Esophagus muscularis mucosa (tissue), 4 donors: ENCODE measurements around the gene MBOAT1. TPM values are rescaled to one million over a fixed set of nuclear protein-coding genes. Genes with fewer than 3 reads are reported as not detected.

Source experiments
- DNase-seq: peaks from one replicate; pipeline ENCODE4 v3.0.0-alpha.2; 2017; ENCODE audit errors: extremely low spot score
- H3K27ac ChIP-seq, 4 donors: fragments of 200-600 bp; sonication (generic); replicated peaks in 1 of 4; 1 replicate in 3 of 4; 2 replicates in 1 of 4; pipeline ENCODE4 v1.5.1; 2016 to 2019; ENCODE audit warnings: mild to moderate bottlenecking in 1 of 4
- H3K27me3 ChIP-seq, 4 donors: fragments of 200-600 bp; sonication (generic); one replicate each; pipeline versions ENCODE4 v1.5.1 to v1.6.0; 2016 to 2019
- H3K36me3 ChIP-seq, 4 donors: fragments of 200-600 bp; sonication (generic); one replicate each; pipeline ENCODE4 v1.5.1; 2016 to 2019
- H3K4me1 ChIP-seq, 4 donors: fragments of 200-600 bp; sonication (generic); one replicate each; pipeline ENCODE4 v1.5.1; 2016 to 2019
- H3K4me3 ChIP-seq, 4 donors: fragments of 200-600 bp; sonication (generic); 1 replicate in 2 of 4; 2 replicates in 2 of 4; pipeline ENCODE4 v1.5.1; 2016 to 2019; ENCODE audit warnings: mild to moderate bottlenecking in 4 of 4, moderate library complexity in 1 of 4
- H3K9me3 ChIP-seq, 4 donors: fragments of 200-600 bp; sonication (generic); 1 replicate in 3 of 4; 2 replicates in 1 of 4; pipeline ENCODE4 v1.5.1; 2016 to 2019
- CTCF ChIP-seq, 3 experiments: fragments of 200-600 bp in 2 of 3; fragments of 450-650 bp in 1 of 3; sonication (generic) in 2 of 3; IDR thresholded peaks; one replicate each; pipeline ENCODE4 v1.5.1; 2017 to 2019; ENCODE audit warnings: antibody characterized with exemption in 3 of 3, mild to moderate bottlenecking in 2 of 3, moderate library complexity in 1 of 3
- EP300 ChIP-seq: sonication (generic); formaldehyde crosslinking; IDR thresholded peaks from one replicate; pipeline ENCODE4 v1.6.1; 2017; ENCODE audit warnings: antibody characterized with exemption
- POLR2A ChIP-seq: fragments of 450-650 bp; IDR thresholded peaks from one replicate; pipeline ENCODE4 v1.6.1; 2017; ENCODE audit warnings: antibody characterized with exemption, moderate library complexity, mild to moderate bottlenecking, low read depth
- POLR2AphosphoS5 ChIP-seq, 2 donors: sonication (generic); formaldehyde crosslinking; IDR thresholded peaks; one replicate each; pipeline ENCODE4 v1.6.1; 2017; ENCODE audit warnings: antibody characterized with exemption in 2 of 2
- WGBS: methylation state at CpG from one replicate; pipeline ENCODE4 v1.1.5; 2018; 5-methylcytosine and 5-hydroxymethylcytosine counted together
- intact Hi-C: fragments of 100-400 bp; cut with DNase I; formaldehyde crosslinking; loops from one replicate; pipeline ENCODE4 v1.15.1; 2023
- total RNA-seq, 4 donors: library from RNA; depleted of rRNA; stranded (reverse); fragments of >200 nt; gene quantifications; one replicate each; pipeline versions ENCODE4 v1.1.0 to v1.2.1, GENCODE V29; 2016

MBOAT1 gene
- total RNA-seq, 4 donors from 2014 or later = 4.3 to 5.6 (median 4.7) TPM

GRCh38 chr6:20109526-20109925 is 102.7 kb downstream of the MBOAT1 start:
- Histone ChIP-seq H3K27ac (no peak overlapping the region), H3K27me3 (no peaks in the 10 kb centered on the region), H3K36me3 (peaks cover 0 to 60% (median 24%) of the 10 kb centered on the region in 4 donors), H3K9me3 (no peaks in the 10 kb centered on the region), H3K4me1 (peaks cover 0 to 11% (median 3%) of the 10 kb centered on the region in 4 donors), H3K4me3 (no peak overlapping the region)
- 94% methylated on average over 6 of the region's 6 CpGs for WGBS
- no peak for TF ChIP-seq POLR2AphosphoS5 (IDR thresholded peaks at IDR 0.05)
- no peak for TF ChIP-seq CTCF (IDR thresholded peaks at IDR 0.05)
- no peak for TF ChIP-seq POLR2A
- intact Hi-C loops = no loop called here
- DNase-seq = no peak

- TF ChIP-seq CTCF (IDR thresholded peaks at IDR 0.05) (no peak), POLR2A (no peak), EP300 (no peak), POLR2AphosphoS5 (IDR thresholded peaks at IDR 0.05) (no peak)
- Histone ChIP-seq H3K4me3 (no peak overlapping the region), H3K36me3 (peaks cover 8 to 60% (median 26%) of the 10 kb centered on the region in 4 donors), H3K4me1 (peaks cover 0 to 11% (median 3%) of the 10 kb centered on the region in 4 donors), H3K9me3 (no peaks in the 10 kb centered on the region), H3K27ac (no peak overlapping the region), H3K27me3 (no peaks in the 10 kb centered on the region)
- no peak for DNase-seq
- 91% methylated on average over 4 of the region's 4 CpGs for WGBS
- intact Hi-C loops = no loop called here
Observed at GRCh38 chr6:20105838-20106237, 106.4 kb downstream of the MBOAT1 start.

- intact Hi-C loops = no loop called here
- Histone ChIP-seq H3K27ac (no peak overlapping the region), H3K36me3 (peaks cover 8 to 61% (median 28%) of the 10 kb centered on the region in 4 donors), H3K9me3 (no peaks in the 10 kb centered on the region), H3K4me1 (peaks cover 0 to 11% (median 3%) of the 10 kb centered on the region in 4 donors), H3K4me3 (no peak overlapping the region), H3K27me3 (no peaks in the 10 kb centered on the region)
- no peak for DNase-seq
- 88% methylated on average over 2 of the region's 2 CpGs for WGBS
- TF ChIP-seq EP300 (no peak), CTCF (IDR thresholded peaks at IDR 0.05) (no peak), POLR2A (no peak), POLR2AphosphoS5 (IDR thresholded peaks at IDR 0.05) (no peak)
Observed at GRCh38 chr6:20104696-20105095, 107.6 kb downstream of the MBOAT1 start.

- Histone ChIP-seq H3K36me3 (peaks cover 0 to 42% (median 25%) of the 10 kb centered on the region in 4 donors), H3K27me3 (no peaks in the 10 kb centered on the region), H3K4me3 (no peak overlapping the region), H3K27ac (no peak overlapping the region), H3K4me1 (peaks cover 8 to 22% (median 17%) of the 10 kb centered on the region in 4 donors), H3K9me3 (no peaks in the 10 kb centered on the region)
- WGBS = 95% methylated on average over 8 of the region's 8 CpGs
- intact Hi-C loops = no loop called here
- TF ChIP-seq POLR2A (no peak), POLR2AphosphoS5 (IDR thresholded peaks at IDR 0.05) (no peak), CTCF (IDR thresholded peaks at IDR 0.05) (no peak), EP300 (no peak)
- no peak for DNase-seq
Observed at GRCh38 chr6:20102397-20103073, 109.7 kb downstream of the MBOAT1 start.
